ENCODE results near the gene ANXA9. TPM values are rescaled to one million over a fixed set of nuclear protein-coding genes. Genes with fewer than 3 reads are reported as not detected.

The ANXA9 gene
- total and polyA plus RNA-seq, 2 experiments from 2014 or later, result 1.4 to 2.2 TPM

- Mint-ChIP-seq H3K27ac (no peak overlapping the region), H3K9me3 (no peaks in the 10 kb centered on the region), H3K4me3 (no peak overlapping the region; the same call in 2 of the 3 replicates), H3K27me3 (ENCODE audit: insufficient read depth, low read depth, poor library complexity) (peaks cover 7% of the 10 kb centered on the region), H3K36me3 (ENCODE audit: low read depth) (no peaks in the 10 kb centered on the region; the same call in 2 of the 3 replicates), H3K4me1 (peaks cover 22% of the 10 kb centered on the region)
- DNase-seq (ENCODE audit: low spot score) (no peak), ATAC-seq (no peak)
- Histone ChIP-seq H3K9me2 (ENCODE audit: insufficient read depth) (no peaks in the 10 kb centered on the region), H3K27ac (ENCODE audit: low read depth) (no peak overlapping the region), H3K4me2 (no peak overlapping the region), H2AFZ (no peak overlapping the region), H3F3A (replicated peaks; ENCODE audit: low read depth) (0 out of 2 replicates have a peak, but pooled peaks cover 3% of the 10 kb centered on the region), H3K79me2 (replicated peaks; ENCODE audit: insufficient read depth) (no peaks in the 10 kb centered on the region), H4K20me1 (replicated peaks; ENCODE audit: insufficient read depth) (no peaks in the 10 kb centered on the region), H3K36me3 (ENCODE audit: insufficient read depth) (no peaks in the 10 kb centered on the region), H3K27me3 (ENCODE audit: insufficient read depth) (no peaks in the 10 kb centered on the region), H3K4me1 (ENCODE audit: insufficient read depth) (peaks cover 20% of the 10 kb centered on the region), H3K4me3 (no peak overlapping the region)
- TF ChIP-seq ZNF462 (CRISPR knock-in tag; IDR thresholded peaks at IDR 0.05) (no peak), ZNF331 (CRISPR knock-in tag; IDR thresholded peaks at IDR 0.05; ENCODE audit: low read depth) (no peak), JUNB (IDR thresholded peaks at IDR 0.05; ENCODE audit: unreplicated experiment) (no peak), CTCF (conservative IDR thresholded peaks at IDR 0.05; ENCODE audit: low read depth in 2 of 2) (no peak), EZH2 (IDR thresholded peaks at IDR 0.05; ENCODE audit: low read depth, unreplicated experiment) (no peak), POLR2AphosphoS5 (IDR thresholded peaks at IDR 0.05; ENCODE audit: low read depth) (no peak), CREB1 (CRISPR knock-in tag; IDR thresholded peaks at IDR 0.05; ENCODE audit: low read depth) (no peak), ZNF114 (CRISPR knock-in tag; IDR thresholded peaks at IDR 0.05) (no peak), STAT1 (IDR thresholded peaks at IDR 0.05; ENCODE audit: unreplicated experiment) (no peak), NANOG (IDR thresholded peaks at IDR 0.05; ENCODE audit: borderline replicate concordance) (no peak), EZH2phosphoT487 (IDR thresholded peaks at IDR 0.05; ENCODE audit: unreplicated experiment) (no peak)
- TF ChIP-seq, protein P1, sequence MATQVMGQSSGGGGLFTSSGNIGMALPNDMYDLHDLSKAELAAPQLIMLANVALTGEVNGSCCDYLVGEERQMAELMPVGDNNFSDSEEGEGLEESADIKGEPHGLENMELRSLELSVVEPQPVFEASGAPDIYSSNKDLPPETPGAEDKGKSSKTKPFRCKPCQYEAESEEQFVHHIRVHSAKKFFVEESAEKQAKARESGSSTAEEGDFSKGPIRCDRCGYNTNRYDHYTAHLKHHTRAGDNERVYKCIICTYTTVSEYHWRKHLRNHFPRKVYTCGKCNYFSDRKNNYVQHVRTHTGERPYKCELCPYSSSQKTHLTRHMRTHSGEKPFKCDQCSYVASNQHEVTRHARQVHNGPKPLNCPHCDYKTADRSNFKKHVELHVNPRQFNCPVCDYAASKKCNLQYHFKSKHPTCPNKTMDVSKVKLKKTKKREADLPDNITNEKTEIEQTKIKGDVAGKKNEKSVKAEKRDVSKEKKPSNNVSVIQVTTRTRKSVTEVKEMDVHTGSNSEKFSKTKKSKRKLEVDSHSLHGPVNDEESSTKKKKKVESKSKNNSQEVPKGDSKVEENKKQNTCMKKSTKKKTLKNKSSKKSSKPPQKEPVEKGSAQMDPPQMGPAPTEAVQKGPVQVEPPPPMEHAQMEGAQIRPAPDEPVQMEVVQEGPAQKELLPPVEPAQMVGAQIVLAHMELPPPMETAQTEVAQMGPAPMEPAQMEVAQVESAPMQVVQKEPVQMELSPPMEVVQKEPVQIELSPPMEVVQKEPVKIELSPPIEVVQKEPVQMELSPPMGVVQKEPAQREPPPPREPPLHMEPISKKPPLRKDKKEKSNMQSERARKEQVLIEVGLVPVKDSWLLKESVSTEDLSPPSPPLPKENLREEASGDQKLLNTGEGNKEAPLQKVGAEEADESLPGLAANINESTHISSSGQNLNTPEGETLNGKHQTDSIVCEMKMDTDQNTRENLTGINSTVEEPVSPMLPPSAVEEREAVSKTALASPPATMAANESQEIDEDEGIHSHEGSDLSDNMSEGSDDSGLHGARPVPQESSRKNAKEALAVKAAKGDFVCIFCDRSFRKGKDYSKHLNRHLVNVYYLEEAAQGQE (IDR thresholded peaks at IDR 0.05; ENCODE audit: unreplicated experiment), result no peak
- TF ChIP-seq, protein P2, sequence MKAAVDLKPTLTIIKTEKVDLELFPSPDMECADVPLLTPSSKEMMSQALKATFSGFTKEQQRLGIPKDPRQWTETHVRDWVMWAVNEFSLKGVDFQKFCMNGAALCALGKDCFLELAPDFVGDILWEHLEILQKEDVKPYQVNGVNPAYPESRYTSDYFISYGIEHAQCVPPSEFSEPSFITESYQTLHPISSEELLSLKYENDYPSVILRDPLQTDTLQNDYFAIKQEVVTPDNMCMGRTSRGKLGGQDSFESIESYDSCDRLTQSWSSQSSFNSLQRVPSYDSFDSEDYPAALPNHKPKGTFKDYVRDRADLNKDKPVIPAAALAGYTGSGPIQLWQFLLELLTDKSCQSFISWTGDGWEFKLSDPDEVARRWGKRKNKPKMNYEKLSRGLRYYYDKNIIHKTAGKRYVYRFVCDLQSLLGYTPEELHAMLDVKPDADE (IDR thresholded peaks at IDR 0.05), result no peak
These were observed 3.2 kb downstream of the ANXA9 start for GRCh38 chr1:150985179-150985825.
